ENCODE measurements around the gene PCGF6.

- TF ChIP-seq POLR2AphosphoS5 (IDR thresholded peaks at IDR 0.05; ENCODE audit: low read depth, low read length) (no peak), TAF1 (IDR thresholded peaks at IDR 0.05; ENCODE audit: borderline replicate concordance, low read depth, low read length) (no peak), POLR2A (IDR thresholded peaks at IDR 0.05; ENCODE audit: low read depth, low read length) (no peak)
Measured at GRCh38 chr10:103394180-103394579, 43.2 kb upstream of the PCGF6 start.

Data from GM12892 (cell line).